ENCODE data around the gene CANX.
"Not testable (repeated sequence)": the region's sequence is repeated elsewhere in the genome, so short reads cannot be mapped to it uniquely, and the experiment has no call there.

Gene CANX

GRCh38 chr5:179700401-179700918, 1.7 kb downstream of the CANX start:
- no peak for DNase-seq

DNA sequence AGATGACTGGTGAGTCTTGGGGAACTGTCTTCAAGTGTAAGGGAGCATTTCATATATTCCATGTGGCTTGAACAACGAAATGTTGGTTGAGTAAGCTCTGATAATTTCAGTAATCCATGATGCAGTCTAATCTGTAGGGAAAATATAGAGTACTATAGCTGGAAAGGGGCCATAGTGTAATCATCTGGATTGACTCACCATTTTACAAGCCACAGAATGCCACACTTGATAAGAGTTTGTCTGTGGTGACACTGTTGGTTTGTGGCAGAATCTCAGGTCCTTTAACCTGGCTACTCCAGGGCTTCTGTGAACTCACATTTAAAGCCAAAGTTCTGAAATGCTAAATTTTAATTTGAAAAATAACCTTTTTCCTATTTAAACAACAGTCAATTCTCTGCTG, 17.5 kb downstream of the CANX start:
- no peak for DNase-seq

- no peak for DNase-seq
Observed at GRCh38 chr5:179720222-179720621, 21.5 kb downstream of the CANX start.

- DNase-seq = no peak
Observed at GRCh38 chr5:179724163-179724562, 25.4 kb downstream of the CANX start.

GRCh38 chr5:179727106-179727505, 28.3 kb downstream of the CANX start:
- DNase-seq = no peak

GRCh38 chr5:179729303-179729702, 30.5 kb downstream of the CANX start:
- no peak for DNase-seq

DNA sequence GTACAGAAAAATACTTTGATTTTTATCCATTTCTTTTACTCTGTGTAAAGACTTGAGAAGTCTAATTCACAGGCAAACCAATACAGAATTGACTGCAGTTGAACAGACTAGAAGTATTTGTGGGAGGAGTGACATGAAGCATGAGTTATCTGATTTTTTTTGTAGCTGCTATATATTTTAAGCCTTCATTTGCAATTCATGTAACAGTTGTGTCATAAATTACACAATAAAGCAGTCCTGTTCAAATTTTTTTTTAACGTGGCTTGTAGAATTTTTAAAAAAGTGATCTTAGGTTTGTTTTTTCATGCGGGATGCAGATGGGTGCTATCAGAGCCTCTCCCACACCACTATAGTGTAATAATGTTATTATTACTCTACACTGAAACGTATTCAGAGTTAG, 31.0 kb downstream of the CANX start:
- DNase-seq = no peak

- DNase-seq = no peak
Observed at GRCh38 chr5:179730356-179730755, 31.6 kb downstream of the CANX start.

GRCh38 chr5:179730852-179731251, 32.1 kb downstream of the CANX start:
- no peak for DNase-seq

DNA sequence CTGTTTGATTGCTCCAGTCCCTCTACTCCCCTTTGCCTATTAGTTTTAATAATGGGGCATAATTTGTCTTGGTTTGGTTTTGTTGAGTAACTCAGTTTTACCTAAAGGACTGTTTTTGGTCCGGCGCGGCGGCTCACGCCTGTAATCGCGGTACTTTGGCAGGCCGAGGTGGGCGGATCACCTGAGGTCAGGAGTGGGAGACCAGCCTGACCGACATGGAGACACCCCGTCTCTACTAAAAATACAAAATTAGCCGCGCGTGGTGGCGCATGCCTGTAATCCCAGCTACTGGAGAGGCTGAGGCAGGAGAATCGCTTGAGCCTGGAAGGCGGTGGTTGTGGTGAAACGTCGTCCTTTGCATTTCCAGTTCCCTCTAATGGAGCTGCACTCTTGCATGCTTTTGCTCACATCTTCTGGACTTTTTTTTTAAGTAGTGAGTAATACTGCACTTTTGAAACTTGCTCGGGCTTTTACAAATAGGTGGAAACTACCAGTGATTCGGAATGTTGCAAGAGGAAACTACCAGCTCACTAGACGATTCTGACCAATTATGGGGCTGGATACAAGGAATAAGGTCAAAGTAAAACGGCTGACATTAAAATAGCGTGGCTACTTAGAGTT, 33.1 kb downstream of the CANX start:
- DNase-seq = no peak

DNA sequence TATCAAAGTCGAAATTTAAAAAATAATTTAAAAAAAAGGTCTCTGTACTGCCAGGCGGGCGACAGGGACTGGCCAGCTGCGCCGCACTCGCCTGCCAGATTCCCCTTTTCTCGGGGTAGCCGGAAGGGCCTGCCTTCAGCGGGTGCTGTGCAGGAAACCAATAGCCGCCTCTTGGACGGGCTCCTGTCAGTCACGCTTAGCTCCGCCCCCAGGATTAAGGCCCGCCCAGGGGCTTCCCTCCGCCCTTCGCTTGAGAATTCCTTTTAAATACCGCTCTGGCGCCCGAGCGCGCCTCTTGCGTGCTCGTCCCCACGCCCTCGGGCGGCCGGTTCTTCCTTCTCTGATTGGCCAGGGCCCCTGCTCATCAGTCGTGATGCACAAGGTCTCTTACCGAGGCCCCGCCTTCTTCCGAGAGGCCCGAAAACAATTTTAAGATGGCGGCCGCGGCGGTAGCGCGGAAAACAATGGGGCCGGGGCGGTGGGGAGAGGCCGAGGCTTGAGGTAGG, 33.7 kb downstream of the CANX start, which contains the start of gene MAML1:
Gene MAML1 (plus strand): TSS at position 411 of the 506 bp plus-strand sequence. CDS start 291 bp downstream, outside the sequence.
- DNase-seq = peak; percentile 99

DNA sequence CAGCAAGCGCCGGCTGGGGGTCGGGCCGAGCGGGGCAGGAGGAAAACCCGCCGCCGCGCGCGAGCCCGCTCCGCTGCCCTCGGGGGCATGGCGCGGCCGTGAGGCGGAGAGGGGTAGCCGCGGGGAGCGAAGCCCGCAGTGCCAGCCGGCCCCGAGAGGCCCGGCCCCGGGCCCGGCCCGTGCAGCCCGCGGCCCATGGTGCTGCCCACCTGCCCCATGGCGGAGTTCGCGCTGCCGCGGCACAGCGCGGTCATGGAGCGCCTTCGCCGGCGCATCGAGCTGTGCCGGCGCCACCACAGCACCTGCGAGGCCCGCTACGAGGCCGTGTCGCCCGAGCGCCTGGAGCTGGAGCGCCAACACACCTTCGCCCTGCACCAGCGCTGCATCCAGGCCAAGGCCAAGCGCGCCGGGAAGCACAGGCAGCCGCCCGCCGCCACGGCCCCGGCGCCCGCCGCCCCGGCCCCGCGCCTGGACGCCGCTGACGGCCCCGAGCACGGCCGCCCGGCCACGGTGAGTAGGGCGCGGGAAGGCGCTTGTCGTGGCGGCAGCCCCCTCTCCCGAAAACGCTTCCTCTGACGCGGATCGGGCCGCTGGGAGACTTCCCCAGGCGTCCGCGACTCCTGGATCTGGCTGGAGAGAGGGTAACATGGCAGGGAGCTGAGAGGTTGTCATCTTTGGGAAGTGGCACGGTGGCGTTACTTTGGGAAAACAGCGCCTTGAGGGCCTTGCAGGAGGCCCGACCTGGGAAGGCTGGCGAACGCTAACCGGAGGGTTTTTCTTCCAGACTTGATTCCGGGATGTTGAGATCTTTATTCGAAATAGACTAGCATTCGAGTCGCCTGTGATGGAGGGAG, 34.4 kb downstream of the CANX start:
- DNase-seq = peak; percentile 16

- DNase-seq = no peak
Observed at GRCh38 chr5:179733772-179734126, 35.0 kb downstream of the CANX start.

GRCh38 chr5:179734536-179735164, 35.9 kb downstream of the CANX start:
- no peak for DNase-seq

DNA sequence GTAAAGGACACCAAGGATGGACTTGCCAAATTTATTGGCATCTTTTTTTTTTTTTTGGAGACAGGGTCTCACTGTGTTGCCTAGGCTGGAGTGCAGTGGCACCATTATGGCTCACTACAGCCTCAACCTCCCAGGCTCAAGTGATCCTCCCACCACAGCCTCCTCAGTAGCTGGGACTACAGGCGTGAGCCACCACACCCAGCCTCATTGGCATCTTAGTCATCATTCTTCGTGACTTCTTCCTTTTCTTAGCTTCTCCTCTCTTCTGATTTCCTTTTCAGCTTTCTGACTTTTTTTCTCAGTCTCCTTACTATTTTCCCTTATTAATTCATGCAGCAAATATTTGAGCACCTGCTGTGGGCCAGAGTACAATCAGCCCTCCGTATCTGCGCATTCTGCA, 40.0 kb downstream of the CANX start:
- DNase-seq = no peak

- not testable (repeated sequence) for DNase-seq
Observed at GRCh38 chr5:179744106-179744505, 45.3 kb downstream of the CANX start.

DNA sequence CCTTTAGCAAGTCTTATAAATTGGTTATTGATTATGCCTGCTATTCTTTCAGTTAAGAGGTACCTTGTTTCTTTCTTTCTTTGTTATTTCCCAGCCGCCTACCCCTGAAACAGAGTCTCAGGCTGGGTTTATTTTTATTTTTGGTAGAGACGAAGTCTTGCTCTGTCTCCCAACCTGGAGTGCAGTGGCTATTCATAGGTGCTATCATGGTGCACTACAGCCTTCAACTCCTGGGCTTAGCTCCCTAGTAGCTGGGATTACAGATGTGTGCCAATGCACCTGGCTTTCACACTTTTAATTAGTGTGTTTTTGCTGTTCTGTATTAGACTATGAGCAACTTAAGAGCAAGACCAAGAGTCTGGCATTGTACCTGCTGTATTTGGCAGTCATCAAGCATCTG, 48.1 kb downstream of the CANX start:
- peak; percentile 53 for DNase-seq

- DNase-seq = no peak
Observed at GRCh38 chr5:179747811-179748210, 49.0 kb downstream of the CANX start.

DNA sequence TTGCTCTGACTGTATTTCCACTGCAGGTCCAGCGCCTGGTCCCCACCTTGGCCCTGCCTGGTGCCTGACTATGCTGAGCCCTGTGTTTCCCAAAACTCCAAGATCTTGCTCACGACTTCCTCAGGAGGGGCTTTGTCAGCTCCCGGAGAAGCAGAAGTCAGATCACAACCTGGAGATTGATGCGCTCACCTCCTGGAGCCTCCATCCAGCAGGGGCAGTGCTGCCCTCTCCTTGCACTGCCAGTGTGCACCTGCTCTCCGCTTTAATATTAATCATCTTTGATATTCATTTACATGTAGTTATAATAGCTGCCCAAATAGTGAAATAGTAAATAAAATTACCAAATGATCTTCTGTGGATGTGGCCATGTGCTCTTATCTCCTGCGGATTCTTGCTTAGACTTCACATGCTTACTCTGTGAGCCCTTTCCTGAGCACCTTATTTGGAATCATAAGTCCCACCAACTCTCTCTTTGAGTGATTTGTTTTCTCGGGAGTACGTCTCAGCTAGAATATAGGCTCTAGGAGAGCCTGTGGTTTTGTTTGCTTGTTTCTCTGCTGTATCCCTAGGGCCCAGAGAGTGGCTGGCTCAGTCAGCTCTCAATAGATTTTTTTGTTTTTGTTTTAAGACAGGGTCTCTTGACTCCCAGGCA, 51.2 kb downstream of the CANX start:
- no peak for DNase-seq

DNA sequence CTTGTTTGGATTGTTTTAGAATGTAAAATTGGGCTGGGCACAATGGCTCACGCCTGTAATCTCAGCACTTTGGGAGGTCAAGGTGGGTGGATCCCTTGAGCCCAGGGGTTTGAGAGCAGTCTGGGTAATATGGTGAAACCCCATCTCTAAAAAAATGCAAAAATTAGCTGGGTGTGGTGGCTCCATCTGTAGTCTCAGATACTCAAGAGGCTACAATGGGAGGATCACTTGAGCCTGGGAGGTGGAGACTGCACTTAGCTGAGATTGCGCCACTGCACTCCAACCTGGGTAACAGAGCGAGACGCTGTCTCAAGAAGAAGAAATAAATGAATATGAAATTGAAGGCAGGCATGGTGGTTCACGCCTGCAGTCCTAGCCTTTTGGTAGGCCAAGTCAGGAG, 55.2 kb downstream of the CANX start:
- no peak for DNase-seq

GRCh38 chr5:179755022-179755421, 56.3 kb downstream of the CANX start:
- DNase-seq = no peak

GRCh38 chr5:179758955-179759354, 60.2 kb downstream of the CANX start:
- no peak for DNase-seq
